Trophoblast cell (in vitro differentiated cells and primary cell): ENCODE measurements around the gene SDK2.

Experiments used
- DNase-seq, 2 donors: peaks; one replicate each; pipeline ENCODE4 v3.0.0-alpha.2; 2016
- H2AFZ ChIP-seq: 2 replicates; pipeline ENCODE4 v1.6.1; 2013; ENCODE audit warnings: low read length, moderate library complexity, mild to moderate bottlenecking; ENCODE audit not compliant: insufficient read depth, poor library complexity
- H2AK5ac ChIP-seq: 2 replicates; pipeline ENCODE4 v1.6.1; 2013; ENCODE audit warnings: mild to moderate bottlenecking, low read length
- H2BK120ac ChIP-seq: 2 replicates; pipeline ENCODE4 v1.6.1; 2013; ENCODE audit warnings: low read length, mild to moderate bottlenecking, moderate library complexity; ENCODE audit not compliant: insufficient read depth, poor library complexity
- H2BK12ac ChIP-seq: 2 replicates; pipeline ENCODE4 v1.6.1; 2013; ENCODE audit warnings: mild to moderate bottlenecking, low read length, moderate library complexity
- H2BK5ac ChIP-seq: 2 replicates; pipeline ENCODE4 v1.6.1; 2013; ENCODE audit warnings: low read length, low read depth, moderate library complexity, mild to moderate bottlenecking; ENCODE audit not compliant: poor library complexity
- H3K14ac ChIP-seq: 2 replicates; pipeline ENCODE4 v1.6.1; 2013; ENCODE audit warnings: mild to moderate bottlenecking, low read length
- H3K18ac ChIP-seq: 2 replicates; pipeline ENCODE4 v1.6.1; 2013; ENCODE audit warnings: mild to moderate bottlenecking, low read length
- H3K23ac ChIP-seq: 2 replicates; pipeline ENCODE4 v1.6.1; 2013; ENCODE audit warnings: low read length
- H3K27ac ChIP-seq: 2 replicates; pipeline ENCODE4 v1.5.1; 2013; ENCODE audit warnings: low read depth, mild to moderate bottlenecking, inconsistent platforms, low read length, moderate library complexity
- H3K27me3 ChIP-seq: 2 replicates; pipeline ENCODE4 v1.6.1; 2013; ENCODE audit warnings: inconsistent platforms, mild to moderate bottlenecking, low read length, moderate library complexity; ENCODE audit not compliant: insufficient read depth
- H3K36me3 ChIP-seq, 2 experiments: 1 replicate in 1 of 2; 2 replicates in 1 of 2; pipeline ENCODE4 v1.6.1; 2013; ENCODE audit warnings: low read length in 2 of 2, mild to moderate bottlenecking in 2 of 2, moderate library complexity in 1 of 2; ENCODE audit not compliant: insufficient read depth in 2 of 2, control insufficient read depth in 1 of 2
- H3K4ac ChIP-seq: 2 replicates; pipeline ENCODE4 v1.6.1; 2013; ENCODE audit warnings: low read depth, mild to moderate bottlenecking, low read length, moderate library complexity
- H3K4me1 ChIP-seq, 2 experiments: 1 replicate in 1 of 2; 2 replicates in 1 of 2; pipeline ENCODE4 v1.6.1; 2013; ENCODE audit warnings: low read length in 2 of 2, mild to moderate bottlenecking in 2 of 2, moderate library complexity in 1 of 2; ENCODE audit not compliant: insufficient read depth in 2 of 2, control insufficient read depth in 1 of 2
- H3K4me2 ChIP-seq: 2 replicates; pipeline ENCODE4 v1.6.1; 2013; ENCODE audit warnings: inconsistent platforms, mild to moderate bottlenecking, low read length, moderate library complexity
- H3K4me3 ChIP-seq: 2 replicates; pipeline ENCODE4 v1.5.1; 2013; ENCODE audit warnings: mild to moderate bottlenecking, low read depth, low read length, inconsistent platforms
- H3K79me1 ChIP-seq: one replicate; pipeline ENCODE4 v1.6.1; 2013; ENCODE audit warnings: low read length
- H3K79me2 ChIP-seq: 2 replicates; pipeline ENCODE4 v1.6.1; 2013; ENCODE audit warnings: low read length, mild to moderate bottlenecking; ENCODE audit not compliant: control insufficient read depth, insufficient read depth, poor library complexity
- H3K9ac ChIP-seq: 2 replicates; pipeline ENCODE4 v1.6.1; 2013; ENCODE audit warnings: mild to moderate bottlenecking, low read length
- H3K9me3 ChIP-seq: 2 replicates; pipeline ENCODE4 v1.6.1; 2013; ENCODE audit warnings: low read depth, mild to moderate bottlenecking, control low read depth, inconsistent platforms, low read length; ENCODE audit not compliant: insufficient read depth
- H4K12ac ChIP-seq: 2 replicates; pipeline ENCODE4 v1.6.1; 2013; ENCODE audit warnings: low read depth, mild to moderate bottlenecking, low read length, moderate library complexity
- H4K8ac ChIP-seq: 2 replicates; pipeline ENCODE4 v1.6.1; 2013; ENCODE audit warnings: low read depth, mild to moderate bottlenecking, low read length, moderate library complexity
- H4K91ac ChIP-seq: one replicate; pipeline ENCODE4 v1.6.1; 2013; ENCODE audit warnings: low read depth, mild to moderate bottlenecking, low read length, moderate library complexity
- WGBS: extraction: QIAGEN DNeasy Blood & Tissue Kit; methylation state at CpG from one replicate; pipeline ENCODE4 v1.1.7; 2013; ENCODE audit warnings: missing lambda C conversion rate; ENCODE audit not compliant: insufficient read length, insufficient coverage; ENCODE audit errors: extremely low coverage; 5-methylcytosine and 5-hydroxymethylcytosine counted together

The SDK2 gene

GRCh38 chr17:73638556-73638955, 5.7 kb downstream of the SDK2 start:
- WGBS = no CpG with 5 or more reads among the region's 3 CpGs
- Histone ChIP-seq H2BK5ac (no peak overlapping the region), H3K18ac (no peak overlapping the region), H3K79me1 (peaks cover 10% of the 10 kb centered on the region), H3K79me2 (no peaks in the 10 kb centered on the region), H2BK120ac (no peak overlapping the region), H3K9me3 (no peaks in the 10 kb centered on the region), H4K8ac (no peak overlapping the region), H3K4me2 (no peak overlapping the region), H3K9ac (no peak overlapping the region), H3K4me1 (peaks cover 6 to 13% of the 10 kb centered on the region in 2 experiments), H3K36me3 (no peaks in the 10 kb centered on the region), H3K14ac (no peak overlapping the region), H2AFZ (no peak overlapping the region), H2AK5ac (no peak overlapping the region), H3K27ac (no peak overlapping the region), H4K12ac (no peak overlapping the region), H2BK12ac (no peak overlapping the region), H3K27me3 (peaks cover 8% of the 10 kb centered on the region), H3K4me3 (no peak overlapping the region), H3K4ac (no peak overlapping the region), H4K91ac (no peak overlapping the region), H3K23ac (no peak overlapping the region)
- DNase-seq = no peak

- no peak overlapping the region for H4K8ac ChIP-seq
- H3K23ac ChIP-seq = no peak overlapping the region
- no peak overlapping the region for H3K9ac ChIP-seq
- no peak overlapping the region for H4K12ac ChIP-seq
- H2AFZ ChIP-seq = no peak overlapping the region
- no peaks in the 10 kb centered on the region for H3K36me3 ChIP-seq
- no peak overlapping the region for H3K4me3 ChIP-seq
- no peak overlapping the region for H3K4me2 ChIP-seq
- no peak overlapping the region for H2BK120ac ChIP-seq
- H3K4ac ChIP-seq = no peak overlapping the region
- H2AK5ac ChIP-seq = no peak overlapping the region
- H3K79me2 ChIP-seq = no peaks in the 10 kb centered on the region
- H3K14ac ChIP-seq = no peak overlapping the region
- H3K9me3 ChIP-seq = no peaks in the 10 kb centered on the region
- H3K27ac ChIP-seq = no peak overlapping the region
- H3K79me1 ChIP-seq = peaks cover 3% of the 10 kb centered on the region
- H3K4me1 ChIP-seq = peaks cover 6 to 7% of the 10 kb centered on the region in 2 experiments
- no peak overlapping the region for H2BK12ac ChIP-seq
- H3K27me3 ChIP-seq = peaks cover 2% of the 10 kb centered on the region
- H3K18ac ChIP-seq = no peak overlapping the region
- DNase-seq = no peak
- H4K91ac ChIP-seq = no peak overlapping the region
- WGBS = no CpG with 5 or more reads among the region's 8 CpGs
- no peak overlapping the region for H2BK5ac ChIP-seq
These were observed 6.4 kb downstream of the SDK2 start for GRCh38 chr17:73637866-73638265.

- H3K27me3 ChIP-seq = no peaks in the 10 kb centered on the region
- H4K8ac ChIP-seq = no peak overlapping the region
- H3K23ac ChIP-seq = no peak overlapping the region
- H3K9ac ChIP-seq = no peak overlapping the region
- no peak overlapping the region for H4K12ac ChIP-seq
- H3K79me1 ChIP-seq = peaks cover under 1% of the 10 kb centered on the region
- no peak overlapping the region for H2BK12ac ChIP-seq
- H3K4me3 ChIP-seq = no peak overlapping the region
- H3K4ac ChIP-seq = no peak overlapping the region
- H3K4me2 ChIP-seq = no peak overlapping the region
- no peaks in the 10 kb centered on the region for H3K9me3 ChIP-seq
- no peak for DNase-seq
- H3K14ac ChIP-seq = no peak overlapping the region
- no peak overlapping the region for H3K27ac ChIP-seq
- no peak overlapping the region for H2BK120ac ChIP-seq
- H4K91ac ChIP-seq = no peak overlapping the region
- peaks cover 5 to 6% of the 10 kb centered on the region in 2 experiments for H3K4me1 ChIP-seq
- no peak overlapping the region for H2BK5ac ChIP-seq
- no peak overlapping the region for H2AK5ac ChIP-seq
- no peak overlapping the region for H3K18ac ChIP-seq
- H3K36me3 ChIP-seq = no peaks in the 10 kb centered on the region
- no CpG with 5 or more reads among the region's 12 CpGs for WGBS
- no peak overlapping the region for H2AFZ ChIP-seq
- H3K79me2 ChIP-seq = no peaks in the 10 kb centered on the region
These were observed 9.0 kb downstream of the SDK2 start for GRCh38 chr17:73635101-73635817.

- Histone ChIP-seq H3K4me1 (peaks cover 5 to 10% of the 10 kb centered on the region in 2 experiments), H3K23ac (no peak overlapping the region), H3K4ac (no peak overlapping the region), H2BK120ac (no peak overlapping the region), H2BK12ac (no peak overlapping the region), H3K9ac (no peak overlapping the region), H3K4me3 (no peak overlapping the region), H2AFZ (no peak overlapping the region), H4K91ac (no peak overlapping the region), H3K14ac (no peak overlapping the region), H3K4me2 (no peak overlapping the region), H3K9me3 (no peaks in the 10 kb centered on the region), H4K12ac (no peak overlapping the region), H3K79me2 (no peaks in the 10 kb centered on the region), H3K27ac (no peak overlapping the region), H3K27me3 (no peaks in the 10 kb centered on the region), H3K79me1 (no peaks in the 10 kb centered on the region), H2AK5ac (no peak overlapping the region), H3K36me3 (no peaks in the 10 kb centered on the region), H3K18ac (no peak overlapping the region), H4K8ac (no peak overlapping the region), H2BK5ac (no peak overlapping the region)
- DNase-seq = no peak
- no CpG with 5 or more reads among the region's 5 CpGs for WGBS
These were observed 9.6 kb downstream of the SDK2 start for GRCh38 chr17:73634629-73635028.
